Trophoblast cell (in vitro differentiated cells and primary cell): Measurements from ENCODE around the gene IL17REL.

Source experiments
- DNase-seq, 2 donors: peaks; one replicate each; pipeline ENCODE4 v3.0.0-alpha.2; 2016
- H2AFZ ChIP-seq: 2 replicates; pipeline ENCODE4 v1.6.1; 2013; ENCODE audit warnings: low read length, moderate library complexity, mild to moderate bottlenecking; ENCODE audit not compliant: insufficient read depth, poor library complexity
- H2AK5ac ChIP-seq: 2 replicates; pipeline ENCODE4 v1.6.1; 2013; ENCODE audit warnings: mild to moderate bottlenecking, low read length
- H2BK120ac ChIP-seq: 2 replicates; pipeline ENCODE4 v1.6.1; 2013; ENCODE audit warnings: low read length, mild to moderate bottlenecking, moderate library complexity; ENCODE audit not compliant: insufficient read depth, poor library complexity
- H2BK12ac ChIP-seq: 2 replicates; pipeline ENCODE4 v1.6.1; 2013; ENCODE audit warnings: mild to moderate bottlenecking, low read length, moderate library complexity
- H2BK5ac ChIP-seq: 2 replicates; pipeline ENCODE4 v1.6.1; 2013; ENCODE audit warnings: low read length, low read depth, moderate library complexity, mild to moderate bottlenecking; ENCODE audit not compliant: poor library complexity
- H3K14ac ChIP-seq: 2 replicates; pipeline ENCODE4 v1.6.1; 2013; ENCODE audit warnings: mild to moderate bottlenecking, low read length
- H3K18ac ChIP-seq: 2 replicates; pipeline ENCODE4 v1.6.1; 2013; ENCODE audit warnings: mild to moderate bottlenecking, low read length
- H3K23ac ChIP-seq: 2 replicates; pipeline ENCODE4 v1.6.1; 2013; ENCODE audit warnings: low read length
- H3K27ac ChIP-seq: 2 replicates; pipeline ENCODE4 v1.5.1; 2013; ENCODE audit warnings: low read depth, mild to moderate bottlenecking, inconsistent platforms, low read length, moderate library complexity
- H3K27me3 ChIP-seq: 2 replicates; pipeline ENCODE4 v1.6.1; 2013; ENCODE audit warnings: inconsistent platforms, mild to moderate bottlenecking, low read length, moderate library complexity; ENCODE audit not compliant: insufficient read depth
- H3K36me3 ChIP-seq, 2 experiments: 1 replicate in 1 of 2; 2 replicates in 1 of 2; pipeline ENCODE4 v1.6.1; 2013; ENCODE audit warnings: low read length in 2 of 2, mild to moderate bottlenecking in 2 of 2, moderate library complexity in 1 of 2; ENCODE audit not compliant: insufficient read depth in 2 of 2, control insufficient read depth in 1 of 2
- H3K4ac ChIP-seq: 2 replicates; pipeline ENCODE4 v1.6.1; 2013; ENCODE audit warnings: low read depth, mild to moderate bottlenecking, low read length, moderate library complexity
- H3K4me1 ChIP-seq, 2 experiments: 1 replicate in 1 of 2; 2 replicates in 1 of 2; pipeline ENCODE4 v1.6.1; 2013; ENCODE audit warnings: low read length in 2 of 2, mild to moderate bottlenecking in 2 of 2, moderate library complexity in 1 of 2; ENCODE audit not compliant: insufficient read depth in 2 of 2, control insufficient read depth in 1 of 2
- H3K4me2 ChIP-seq: 2 replicates; pipeline ENCODE4 v1.6.1; 2013; ENCODE audit warnings: inconsistent platforms, mild to moderate bottlenecking, low read length, moderate library complexity
- H3K4me3 ChIP-seq: 2 replicates; pipeline ENCODE4 v1.5.1; 2013; ENCODE audit warnings: mild to moderate bottlenecking, low read depth, low read length, inconsistent platforms
- H3K79me1 ChIP-seq: one replicate; pipeline ENCODE4 v1.6.1; 2013; ENCODE audit warnings: low read length
- H3K79me2 ChIP-seq: 2 replicates; pipeline ENCODE4 v1.6.1; 2013; ENCODE audit warnings: low read length, mild to moderate bottlenecking; ENCODE audit not compliant: control insufficient read depth, insufficient read depth, poor library complexity
- H3K9ac ChIP-seq: 2 replicates; pipeline ENCODE4 v1.6.1; 2013; ENCODE audit warnings: mild to moderate bottlenecking, low read length
- H3K9me3 ChIP-seq: 2 replicates; pipeline ENCODE4 v1.6.1; 2013; ENCODE audit warnings: low read depth, mild to moderate bottlenecking, control low read depth, inconsistent platforms, low read length; ENCODE audit not compliant: insufficient read depth
- H4K12ac ChIP-seq: 2 replicates; pipeline ENCODE4 v1.6.1; 2013; ENCODE audit warnings: low read depth, mild to moderate bottlenecking, low read length, moderate library complexity
- H4K8ac ChIP-seq: 2 replicates; pipeline ENCODE4 v1.6.1; 2013; ENCODE audit warnings: low read depth, mild to moderate bottlenecking, low read length, moderate library complexity
- H4K91ac ChIP-seq: one replicate; pipeline ENCODE4 v1.6.1; 2013; ENCODE audit warnings: low read depth, mild to moderate bottlenecking, low read length, moderate library complexity
- WGBS: extraction: QIAGEN DNeasy Blood & Tissue Kit; methylation state at CpG from one replicate; pipeline ENCODE4 v1.1.7; 2013; ENCODE audit warnings: missing lambda C conversion rate; ENCODE audit not compliant: insufficient read length, insufficient coverage; ENCODE audit errors: extremely low coverage; 5-methylcytosine and 5-hydroxymethylcytosine counted together

The IL17REL gene

DNA sequence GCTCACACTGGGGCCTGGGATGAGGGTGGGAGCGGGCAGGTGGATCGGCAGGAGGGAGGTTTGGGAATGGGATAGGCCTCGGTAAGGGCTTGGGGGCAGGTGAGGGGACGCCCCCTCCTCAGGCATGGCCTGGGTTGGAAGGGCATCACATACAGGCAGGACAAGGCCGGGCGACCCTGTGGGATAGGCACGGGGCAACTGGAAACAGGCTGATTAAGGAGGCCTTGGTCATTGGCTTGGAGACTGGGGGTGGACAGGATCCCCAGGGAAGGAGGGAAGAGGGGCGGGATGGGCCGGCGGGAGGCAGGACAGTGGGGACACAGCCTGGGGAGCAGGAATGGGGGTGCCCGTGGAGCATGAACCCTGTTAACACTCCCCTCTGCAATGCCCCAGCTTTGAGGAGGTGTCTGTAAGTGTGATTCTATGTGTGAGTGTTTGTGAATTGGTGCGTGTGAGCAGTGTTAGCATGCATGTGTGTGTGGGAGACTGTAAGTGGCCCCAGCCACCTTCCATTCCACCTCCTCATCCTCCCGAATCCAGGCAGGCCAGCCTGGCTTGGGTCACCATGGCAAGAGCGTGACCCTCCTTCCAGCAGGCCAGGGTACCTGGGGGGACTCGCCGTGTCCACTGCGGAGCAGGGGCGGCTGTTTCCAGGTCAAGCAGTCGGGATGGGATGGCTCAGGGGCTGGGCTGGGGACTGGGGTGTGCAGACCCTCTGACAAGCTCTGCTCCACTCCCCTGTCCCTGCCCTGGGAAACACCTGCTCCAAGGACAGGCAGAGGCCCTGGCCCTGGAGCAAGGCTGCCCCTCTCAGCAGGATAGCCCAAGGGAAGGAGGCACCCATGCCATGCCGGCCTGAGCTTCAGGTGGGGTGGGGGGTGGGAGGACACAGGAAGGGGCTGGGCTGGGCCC, 55.4 kb downstream of the IL17REL start:
- H2BK120ac ChIP-seq, result no peak overlapping the region
- no peak overlapping the region for H4K12ac ChIP-seq
- peak overlapping the region; percentile 7 for H4K91ac ChIP-seq
- H3K4ac ChIP-seq, result no peak overlapping the region
- H3K9me3 ChIP-seq, result peaks cover 4% of the 10 kb centered on the region
- H3K18ac ChIP-seq, result no peak overlapping the region
- no peak overlapping the region for H3K4me2 ChIP-seq
- WGBS, result no CpG with 5 or more reads among the region's 20 CpGs
- peaks cover 28 to 36% of the 10 kb centered on the region in 2 experiments for H3K4me1 ChIP-seq
- peaks cover 45% of the 10 kb centered on the region for H3K79me1 ChIP-seq
- no peak overlapping the region for H3K4me3 ChIP-seq
- H3K27ac ChIP-seq, result no peak overlapping the region
- peaks cover 21% of the 10 kb centered on the region for H3K79me2 ChIP-seq
- no peak overlapping the region for H2BK5ac ChIP-seq
- no peak overlapping the region for H3K23ac ChIP-seq
- no peak overlapping the region for H4K8ac ChIP-seq
- no peak overlapping the region for H2AFZ ChIP-seq
- H3K36me3 ChIP-seq, result peaks cover 3 to 6% of the 10 kb centered on the region in 2 experiments
- no peaks in the 10 kb centered on the region for H3K27me3 ChIP-seq
- DNase-seq, result no peak
- H2AK5ac ChIP-seq, result peak overlapping the region; percentile 39
- peak overlapping the region; percentile 7 for H2BK12ac ChIP-seq
- no peak overlapping the region for H3K9ac ChIP-seq
- no peak overlapping the region for H3K14ac ChIP-seq

DNA sequence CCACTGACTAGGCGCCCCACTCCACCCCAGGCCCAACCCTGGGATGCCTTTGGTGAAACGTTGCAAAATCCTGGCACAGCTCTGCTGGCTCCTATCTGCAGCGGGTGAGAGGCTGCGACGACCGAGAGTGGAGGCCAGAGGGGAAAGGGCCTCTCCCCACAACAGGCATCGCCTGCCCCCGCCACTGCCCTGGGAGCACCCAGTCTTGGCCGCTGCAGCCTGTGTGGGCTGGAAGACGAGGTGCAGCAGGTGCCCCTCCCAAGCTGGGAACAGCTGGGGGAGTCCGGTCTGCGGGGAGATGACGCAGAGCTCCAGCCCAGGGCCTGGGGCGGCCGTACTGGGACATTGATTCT, 56.2 kb downstream of the IL17REL start:
- H4K8ac ChIP-seq, result no peak overlapping the region
- WGBS, result no CpG with 5 or more reads among the region's 15 CpGs

DNA sequence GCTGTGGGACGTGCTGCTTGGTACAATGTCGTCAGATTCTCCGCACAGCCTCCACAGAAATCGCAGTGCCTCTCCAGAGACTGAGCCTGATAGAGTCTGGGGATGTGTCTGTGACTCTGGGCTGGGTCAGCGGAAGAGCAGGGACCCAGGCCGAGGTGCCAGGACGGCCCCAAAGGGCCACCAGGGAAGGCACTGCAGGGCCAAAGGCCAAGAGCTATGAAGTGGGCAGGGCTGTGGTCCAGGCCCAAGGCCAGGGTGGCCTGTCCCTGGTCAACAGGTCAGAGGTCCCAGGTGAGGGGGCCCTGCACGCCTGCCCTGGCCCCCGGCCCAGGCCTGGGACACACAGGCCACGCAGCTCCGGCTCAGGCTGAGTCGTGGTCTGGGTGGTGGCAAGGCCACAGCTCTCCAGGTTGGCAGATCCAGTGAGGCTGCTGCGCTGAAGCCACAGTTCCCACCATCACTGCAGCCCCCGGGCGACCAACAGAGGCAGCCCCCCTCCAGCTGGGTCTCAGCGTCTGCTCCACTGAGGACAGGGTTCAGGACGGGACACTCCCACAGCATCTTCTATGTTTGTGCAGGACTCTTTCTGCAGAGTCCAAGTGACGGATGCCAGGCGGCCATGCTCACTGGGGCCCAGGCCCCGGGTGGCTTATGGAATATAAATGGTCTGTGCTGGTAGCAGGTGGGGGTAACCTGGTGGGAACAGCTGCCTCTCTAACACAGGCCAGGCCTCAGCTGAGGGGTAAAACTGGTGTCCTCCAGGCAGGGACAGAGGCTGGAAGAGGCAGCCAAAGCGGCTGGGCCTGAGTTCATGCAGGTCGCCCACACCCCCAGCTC, 56.8 kb downstream of the IL17REL start:
- no peak overlapping the region for H2AK5ac ChIP-seq
- no peaks in the 10 kb centered on the region for H3K27me3 ChIP-seq
- WGBS, result no CpG with 5 or more reads among the region's 22 CpGs
- H4K8ac ChIP-seq, result no peak overlapping the region
- H3K4ac ChIP-seq, result no peak overlapping the region
- H3K4me3 ChIP-seq, result no peak overlapping the region
- no peak overlapping the region for H2BK120ac ChIP-seq
- H3K18ac ChIP-seq, result no peak overlapping the region
- no peak overlapping the region for H3K4me2 ChIP-seq
- H3K14ac ChIP-seq, result no peak overlapping the region
- no peak overlapping the region for H3K9ac ChIP-seq
- H2BK5ac ChIP-seq, result no peak overlapping the region
- no peak overlapping the region for H3K23ac ChIP-seq
- no peak for DNase-seq
- peaks cover 19% of the 10 kb centered on the region for H3K79me2 ChIP-seq
- H3K36me3 ChIP-seq, result no peaks in the 10 kb centered on the region
- no peak overlapping the region for H4K12ac ChIP-seq
- peak overlapping the region; percentile 52 for H4K91ac ChIP-seq
- H3K27ac ChIP-seq, result no peak overlapping the region
- H2BK12ac ChIP-seq, result peak overlapping the region; percentile 42
- peaks cover 40 to 49% of the 10 kb centered on the region in 2 experiments for H3K4me1 ChIP-seq
- H3K9me3 ChIP-seq, result peaks cover 2% of the 10 kb centered on the region
- no peak overlapping the region for H2AFZ ChIP-seq
- H3K79me1 ChIP-seq, result peaks cover 46% of the 10 kb centered on the region

More for the DNA sequence above, 56.2 kb downstream of the IL17REL start:
- Histone ChIP-seq H3K23ac (no peak overlapping the region), H3K4me1 (peaks cover 35 to 44% of the 10 kb centered on the region in 2 experiments), H3K79me1 (peaks cover 46% of the 10 kb centered on the region), H3K36me3 (no peaks in the 10 kb centered on the region), H3K4me3 (no peak overlapping the region), H2BK5ac (no peak overlapping the region), H4K91ac (no peak overlapping the region), H3K4ac (no peak overlapping the region), H3K27me3 (no peaks in the 10 kb centered on the region), H3K9ac (no peak overlapping the region), H4K12ac (no peak overlapping the region), H3K18ac (no peak overlapping the region), H3K14ac (no peak overlapping the region), H3K27ac (no peak overlapping the region), H2BK120ac (no peak overlapping the region), H2AFZ (no peak overlapping the region), H2BK12ac (no peak overlapping the region), H2AK5ac (peak overlapping the region; percentile 26), H3K9me3 (peaks cover 2% of the 10 kb centered on the region), H3K79me2 (peaks cover 22% of the 10 kb centered on the region), H3K4me2 (no peak overlapping the region)
- no peak for DNase-seq

DNA sequence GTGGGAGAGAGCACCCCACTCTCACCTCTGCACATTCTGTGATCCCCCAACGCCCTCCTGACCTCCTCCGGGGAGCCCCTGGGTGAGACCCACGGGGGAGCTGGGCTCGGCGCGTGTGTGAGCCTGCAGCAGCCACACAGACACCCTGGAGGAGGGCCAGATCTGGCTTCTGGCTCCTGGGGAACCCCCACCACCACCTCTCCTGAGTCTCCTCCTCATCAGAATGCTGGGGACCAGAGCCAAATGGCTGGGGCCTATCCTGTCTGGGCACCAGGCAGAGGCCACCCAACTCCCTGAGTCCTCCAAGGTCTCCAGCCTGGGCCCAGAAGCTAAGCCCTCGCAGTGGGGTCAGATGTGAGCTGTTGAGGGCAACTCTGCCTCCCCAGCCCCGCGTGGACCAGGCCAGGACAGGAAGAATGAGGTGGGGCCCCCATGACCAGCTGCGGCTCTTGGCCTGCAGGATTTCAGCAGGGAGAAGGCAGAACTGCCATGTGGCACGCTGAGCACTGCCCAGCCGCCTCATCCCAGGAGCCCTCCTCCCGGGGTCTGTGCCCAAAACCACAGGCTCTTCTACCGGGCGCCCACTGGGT, 57.5 kb downstream of the IL17REL start:
- Histone ChIP-seq H2BK5ac (no peak overlapping the region), H3K9ac (no peak overlapping the region), H3K4me3 (no peak overlapping the region), H3K79me2 (peaks cover 20% of the 10 kb centered on the region), H2AK5ac (peak overlapping the region; percentile 49), H3K36me3 (no peaks in the 10 kb centered on the region), H3K27me3 (no peaks in the 10 kb centered on the region), H4K91ac (peak overlapping the region; percentile 52), H3K79me1 (peaks cover 46% of the 10 kb centered on the region), H3K23ac (no peak overlapping the region), H4K8ac (no peak overlapping the region), H2BK12ac (peak overlapping the region; percentile 42), H2AFZ (no peak overlapping the region), H3K4me2 (no peak overlapping the region), H3K4ac (no peak overlapping the region), H3K9me3 (peaks cover 2% of the 10 kb centered on the region), H4K12ac (no peak overlapping the region), H3K4me1 (peaks cover 44 to 53% of the 10 kb centered on the region in 2 experiments), H3K18ac (no peak overlapping the region), H3K14ac (no peak overlapping the region), H3K27ac (no peak overlapping the region), H2BK120ac (peak overlapping the region; percentile 20)
- no peak for DNase-seq
- WGBS, result no CpG with 5 or more reads among the region's 15 CpGs
